Stimulated activated CD8-positive, alpha-beta memory T cell treated with anti-CD3 and anti-CD28 coated beads, Interleukin-15, amount 100 ng/mL, for 48 hours (primary cell): ENCODE results near the gene PARP3.
"Not testable (repeated sequence)": the region's sequence is repeated elsewhere in the genome, so short reads cannot be mapped to it uniquely, and the experiment has no call there.

Experiments
- DNase-seq, 2 donors: peaks; one replicate each; pipeline ENCODE4 v3.0.0-alpha.2; 2020; ENCODE audit warnings: low read depth in 2 of 2

The PARP3 gene

DNA sequence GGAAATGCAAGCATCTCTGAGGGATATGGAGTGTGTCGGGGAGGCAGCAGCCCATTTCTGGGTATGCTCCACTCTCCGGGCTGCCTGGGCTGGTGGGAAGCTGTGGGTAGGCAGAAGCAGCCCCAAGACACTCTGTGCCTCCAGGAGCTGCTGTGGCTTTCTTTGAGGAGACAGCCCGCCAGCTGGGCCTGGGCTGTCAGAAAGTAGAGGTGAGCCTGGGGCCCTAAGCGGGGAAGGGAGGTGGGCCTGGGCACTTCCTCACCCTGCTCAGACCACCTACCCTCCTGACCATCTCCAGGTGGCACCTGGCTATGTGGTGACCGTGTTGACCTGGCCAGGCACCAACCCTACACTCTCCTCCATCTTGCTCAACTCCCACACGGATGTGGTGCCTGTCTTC lies 42.9 kb downstream of the PARP3 start:
- DNase-seq: no peak

DNA sequence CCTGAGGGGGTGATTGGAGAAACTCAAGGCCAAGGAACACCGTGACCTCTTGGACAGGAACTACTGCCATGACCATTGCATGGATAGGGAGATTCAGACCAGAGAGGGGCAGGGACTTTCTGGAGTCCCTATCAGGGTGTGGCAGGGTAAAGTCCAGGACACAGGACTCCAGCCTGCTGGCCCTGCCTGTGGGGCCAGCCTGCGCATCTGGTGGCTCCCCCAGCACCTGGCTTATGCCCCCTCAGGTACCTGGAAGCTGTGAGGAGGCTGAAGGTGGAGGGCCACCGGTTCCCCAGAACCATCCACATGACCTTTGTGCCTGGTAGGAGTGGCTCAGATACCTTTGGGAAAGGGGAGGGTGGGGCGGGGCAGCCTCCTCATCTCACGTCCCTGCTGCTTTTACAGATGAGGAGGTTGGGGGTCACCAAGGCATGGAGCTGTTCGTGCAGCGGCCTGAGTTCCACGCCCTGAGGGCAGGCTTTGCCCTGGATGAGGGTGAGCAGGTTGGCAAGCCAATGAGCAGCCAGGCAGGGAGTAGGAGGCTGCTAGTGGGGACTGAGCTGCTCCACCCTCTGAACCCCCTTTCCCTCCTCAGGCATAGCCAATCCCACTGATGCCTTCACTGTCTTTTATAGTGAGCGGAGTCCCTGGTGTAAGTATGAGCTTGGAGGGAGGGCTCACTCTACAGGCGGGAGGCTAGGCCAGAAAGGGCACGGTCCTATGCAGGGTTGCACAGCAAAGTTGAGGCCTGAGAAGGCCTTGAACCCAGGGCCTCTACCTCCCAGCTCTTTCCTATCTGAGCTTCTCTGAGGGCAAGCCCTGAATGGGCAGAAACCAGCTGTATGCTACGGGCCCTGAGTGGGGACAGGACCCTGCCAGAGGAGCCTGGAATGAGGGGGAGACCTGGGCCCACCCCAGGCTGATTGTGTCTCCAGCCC lies 44.1 kb downstream of the PARP3 start:
- no peak for DNase-seq

DNA sequence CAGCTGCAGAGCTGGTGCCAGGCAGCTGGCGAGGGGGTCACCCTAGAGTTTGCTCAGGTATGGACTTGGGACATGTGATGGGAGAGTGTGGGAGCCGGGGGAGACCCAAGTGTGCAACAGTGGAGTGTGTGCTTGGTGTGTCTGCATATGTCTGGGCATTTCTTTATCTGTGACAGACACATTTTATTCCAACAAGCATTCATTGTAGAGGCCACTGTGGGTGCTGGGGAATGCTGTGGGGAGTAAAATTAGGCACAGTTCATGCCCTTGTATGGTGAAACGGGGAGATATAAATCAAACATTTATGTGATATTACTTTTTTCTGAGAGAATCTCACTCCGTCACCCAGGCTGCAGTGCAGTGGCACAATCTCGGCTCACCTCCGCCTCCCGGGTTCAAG lies 45.4 kb downstream of the PARP3 start:
- no peak for DNase-seq

GRCh38 chr3:51988286-51989146 lies 46.4 kb downstream of the PARP3 start:
- no peak for DNase-seq

GRCh38 chr3:51990501-51990971 lies 48.4 kb downstream of the PARP3 start:
- DNase-seq: not testable (repeated sequence)

- DNase-seq: no peak
Measured at GRCh38 chr3:51992017-51992682, 50.0 kb downstream of the PARP3 start.

DNA sequence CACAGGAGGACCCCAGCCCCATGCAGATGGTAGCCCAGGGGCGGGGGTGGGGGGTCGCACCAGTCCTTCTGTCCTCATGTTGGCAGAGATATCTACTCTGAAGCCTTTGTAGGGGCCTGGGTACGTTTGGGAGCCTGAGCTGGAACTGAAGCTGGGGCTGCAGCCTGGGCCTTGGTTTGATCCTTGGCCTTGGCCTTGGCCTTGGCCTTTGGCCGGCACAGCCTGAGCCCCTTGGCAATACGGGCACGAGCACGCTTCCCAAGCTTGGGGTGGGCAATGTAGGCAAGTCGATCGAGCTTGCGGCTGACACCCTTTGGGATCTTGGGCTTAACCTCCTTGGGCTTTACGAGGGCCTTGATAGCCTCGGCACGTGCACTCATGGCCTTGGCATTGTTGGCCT lies 51.5 kb downstream of the PARP3 start:
- DNase-seq: not testable (repeated sequence)

GRCh38 chr3:51994530-51994929 lies 52.4 kb downstream of the PARP3 start:
- DNase-seq: no peak

DNA sequence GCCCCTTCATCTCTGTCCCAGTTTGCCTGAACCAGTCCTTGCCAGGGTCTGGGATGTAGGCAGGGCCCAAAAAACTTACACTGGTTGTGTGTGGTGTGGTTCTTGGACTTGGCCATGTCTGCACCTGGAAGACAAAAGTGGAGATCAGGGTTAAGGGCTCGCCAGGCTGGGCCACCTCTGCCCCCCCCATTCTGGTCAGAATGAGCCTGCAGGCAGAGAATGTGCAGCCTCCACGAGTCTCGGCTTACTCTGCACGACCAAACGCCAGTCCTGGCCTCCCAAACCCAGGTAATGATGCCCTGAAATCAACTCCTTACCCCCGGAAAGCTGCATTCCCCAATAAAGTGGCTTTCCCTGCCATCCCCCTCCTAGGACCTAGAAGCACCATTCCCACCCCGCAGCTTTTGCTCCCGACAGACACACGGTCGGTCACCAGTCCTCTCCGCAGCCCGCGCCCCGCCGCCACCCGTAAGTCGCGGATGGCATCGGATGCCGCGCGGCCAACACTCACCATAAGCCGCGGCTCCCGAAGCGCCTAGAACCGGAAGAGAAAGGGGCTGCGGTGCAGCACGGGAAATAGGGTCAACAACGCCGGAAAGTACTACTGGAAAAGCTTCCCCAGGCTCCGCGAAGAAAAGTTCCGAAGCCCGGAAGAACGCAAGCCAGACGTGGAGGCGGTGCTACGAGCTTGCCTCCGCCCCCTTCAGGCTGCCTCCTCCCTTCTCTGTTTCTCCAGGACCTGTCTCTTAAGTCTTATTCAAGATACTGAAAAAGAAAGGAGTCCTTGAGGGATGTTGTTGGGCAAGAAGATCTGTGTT lies 53.4 kb downstream of the PARP3 start, which contains the start of gene RPL29:
TSS of gene RPL29 (minus strand) at position 550 of the 818 bp plus-strand sequence. CDS start at position 116, 434 bp downstream.
- peak; percentile 80 to 87 for DNase-seq

- DNase-seq: no peak
Measured at GRCh38 chr3:51997172-51997571, 55.0 kb downstream of the PARP3 start.

DNA sequence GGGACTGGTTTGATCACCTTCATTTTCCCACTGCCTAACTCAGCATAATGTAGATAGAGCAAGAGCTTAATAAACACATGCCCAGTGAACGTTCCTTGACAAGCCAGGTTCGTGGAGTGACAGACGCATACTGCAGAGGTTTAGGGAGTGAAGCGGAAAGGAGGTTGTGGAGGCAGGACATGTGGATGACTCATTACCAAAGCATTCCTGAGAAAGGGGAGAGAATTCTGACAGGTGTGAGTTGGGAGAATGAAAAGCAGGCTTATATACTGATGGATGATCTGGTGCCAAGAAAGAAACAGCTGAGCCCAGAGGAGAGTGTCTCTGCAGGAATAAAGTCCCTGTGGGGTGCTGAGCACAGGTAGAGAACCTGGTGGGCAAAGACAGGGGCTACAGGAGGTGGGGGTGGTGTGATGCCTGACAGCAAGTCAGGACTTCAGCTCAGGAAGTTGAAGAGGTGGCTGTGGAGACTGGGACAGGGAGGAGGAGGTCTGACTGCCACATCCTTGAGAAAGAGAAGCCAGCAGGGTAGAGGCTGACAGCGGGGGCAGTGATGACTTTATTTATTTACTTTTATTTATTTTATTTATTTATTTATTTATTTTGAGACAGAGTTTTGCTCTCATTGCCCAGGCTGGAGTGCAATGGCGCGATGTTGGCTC lies 55.9 kb downstream of the PARP3 start:
- no peak for DNase-seq
